HG02852 (cell line): ENCODE results near the gene NPW.

Experiments used
- ATAC-seq: cut with Tn5 transposase; IDR thresholded peaks from one replicate; pipeline ENCODE4 v1.9.1; 2021; ENCODE audit warnings: mild to moderate bottlenecking, moderate library complexity; ENCODE audit not compliant: unreplicated experiment

The NPW gene

DNA sequence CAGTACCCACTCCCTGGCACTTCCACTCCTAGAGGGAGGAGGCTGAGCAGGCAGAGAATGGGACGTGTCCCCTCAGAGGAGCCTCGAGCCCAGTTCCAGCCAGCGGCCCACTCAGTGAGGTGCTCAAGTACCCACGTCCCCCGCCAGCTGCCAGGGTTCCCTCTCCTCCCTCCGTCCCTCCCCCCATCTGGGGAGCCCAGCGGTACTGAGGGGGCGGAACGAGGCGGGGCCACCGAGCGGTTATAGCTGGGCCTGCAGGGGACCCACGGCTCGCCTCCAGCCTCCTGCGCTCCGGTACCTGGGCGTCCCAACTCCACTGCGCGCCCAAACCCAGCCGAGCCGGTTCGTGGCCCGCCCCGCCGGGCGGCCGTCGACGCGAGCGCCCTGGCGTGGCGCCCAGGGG is at the start of gene NPW:
Gene NPW, plus strand, starts transcription at position 268 of the 403 bp plus-strand sequence.
- no peak for ATAC-seq

DNA sequence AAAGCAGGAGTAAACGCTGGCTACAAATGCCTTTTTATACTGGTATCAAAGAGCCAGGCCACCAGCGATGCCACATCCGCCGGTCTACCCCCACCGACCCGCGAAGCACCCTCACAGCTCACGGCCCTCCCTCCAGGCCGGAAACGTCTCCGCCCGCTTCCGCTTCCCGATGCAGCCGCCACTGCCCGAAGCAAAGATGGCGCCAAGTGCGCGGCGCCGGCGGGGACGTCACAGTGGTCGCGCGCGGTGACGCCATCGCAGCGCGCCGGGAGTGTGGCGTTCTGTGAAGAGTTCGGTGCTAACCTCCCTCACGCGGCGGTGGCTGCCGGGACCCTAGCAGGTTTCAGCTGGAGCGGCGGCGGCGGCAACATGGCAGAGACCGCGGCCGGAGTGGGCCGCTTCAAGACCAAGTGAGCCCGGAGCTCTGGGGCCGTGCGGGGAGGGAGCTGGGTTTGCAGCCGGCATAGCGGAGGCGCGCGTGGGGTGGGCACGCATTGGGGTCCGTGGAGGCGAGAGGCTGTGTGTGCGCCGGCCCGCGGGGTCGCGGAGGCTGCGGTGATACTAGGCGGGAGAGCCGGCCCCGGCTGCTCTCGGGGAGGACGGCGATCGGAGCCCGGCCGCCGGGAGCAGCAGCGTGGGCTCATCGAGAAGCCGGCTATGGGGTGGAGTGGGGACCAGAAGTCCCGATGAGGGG is 47.6 kb upstream of the NPW start, which contains the start of gene TBL3:
Gene TBL3, plus strand, starts transcription at position 258 of the 694 bp plus-strand sequence. Its CDS starts 112 bp downstream, at position 370.
- ATAC-seq: peak; percentile 77

DNA sequence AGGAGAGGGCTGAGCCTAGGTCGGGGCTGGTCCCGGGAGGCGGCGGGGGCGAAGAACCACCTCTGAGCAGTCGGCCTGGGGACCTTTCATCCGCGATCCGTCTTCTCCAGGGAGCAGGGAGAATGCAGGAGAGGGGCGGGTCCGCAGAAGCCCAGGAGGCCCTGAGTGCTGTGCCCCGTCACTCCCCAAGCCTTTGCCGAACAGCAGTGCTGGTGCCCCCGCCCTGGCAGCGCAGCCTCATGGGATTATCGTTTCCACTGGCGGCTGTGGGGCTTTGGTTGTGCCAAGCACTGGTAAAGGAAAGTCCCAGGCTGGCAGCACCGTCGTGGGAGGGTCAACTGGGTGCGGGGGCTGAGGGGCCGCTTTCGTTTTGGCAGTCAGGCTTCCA is 47.1 kb upstream of the NPW start:
- ATAC-seq: no peak

DNA sequence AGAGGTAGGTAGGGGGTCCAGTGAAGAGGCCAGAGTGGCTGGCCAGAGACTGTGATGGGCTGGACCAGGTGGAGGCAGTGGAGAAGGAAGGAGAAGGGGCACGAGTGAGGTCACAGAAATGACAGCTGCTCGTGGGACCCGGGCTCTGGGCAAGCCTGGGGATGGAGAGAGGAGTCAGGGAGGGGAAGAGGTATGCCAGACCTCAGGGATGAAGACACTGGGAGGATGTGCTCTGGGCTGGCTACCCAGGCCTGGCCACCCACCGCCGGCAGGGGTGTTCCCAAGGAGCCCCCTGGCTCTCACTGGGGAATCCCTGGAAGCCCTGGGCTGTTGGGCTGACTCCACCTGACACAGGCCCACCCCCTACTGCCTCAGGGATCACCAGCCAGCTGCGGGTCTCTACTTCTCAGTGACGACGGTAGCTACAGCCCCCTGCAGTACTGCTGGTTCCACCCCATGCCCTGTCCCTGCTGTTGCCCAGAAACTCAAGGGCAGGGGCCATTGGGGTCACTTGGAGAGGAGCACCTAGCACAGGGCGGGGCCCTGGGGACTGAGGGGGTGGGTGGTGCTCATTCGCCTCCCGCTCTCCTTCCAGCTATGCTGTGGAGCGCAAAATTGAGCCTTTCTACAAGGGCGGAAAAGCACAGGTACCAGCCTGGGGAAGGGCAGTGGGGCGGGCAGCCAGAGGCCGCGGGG is 46.0 kb upstream of the NPW start:
- no peak for ATAC-seq

DNA sequence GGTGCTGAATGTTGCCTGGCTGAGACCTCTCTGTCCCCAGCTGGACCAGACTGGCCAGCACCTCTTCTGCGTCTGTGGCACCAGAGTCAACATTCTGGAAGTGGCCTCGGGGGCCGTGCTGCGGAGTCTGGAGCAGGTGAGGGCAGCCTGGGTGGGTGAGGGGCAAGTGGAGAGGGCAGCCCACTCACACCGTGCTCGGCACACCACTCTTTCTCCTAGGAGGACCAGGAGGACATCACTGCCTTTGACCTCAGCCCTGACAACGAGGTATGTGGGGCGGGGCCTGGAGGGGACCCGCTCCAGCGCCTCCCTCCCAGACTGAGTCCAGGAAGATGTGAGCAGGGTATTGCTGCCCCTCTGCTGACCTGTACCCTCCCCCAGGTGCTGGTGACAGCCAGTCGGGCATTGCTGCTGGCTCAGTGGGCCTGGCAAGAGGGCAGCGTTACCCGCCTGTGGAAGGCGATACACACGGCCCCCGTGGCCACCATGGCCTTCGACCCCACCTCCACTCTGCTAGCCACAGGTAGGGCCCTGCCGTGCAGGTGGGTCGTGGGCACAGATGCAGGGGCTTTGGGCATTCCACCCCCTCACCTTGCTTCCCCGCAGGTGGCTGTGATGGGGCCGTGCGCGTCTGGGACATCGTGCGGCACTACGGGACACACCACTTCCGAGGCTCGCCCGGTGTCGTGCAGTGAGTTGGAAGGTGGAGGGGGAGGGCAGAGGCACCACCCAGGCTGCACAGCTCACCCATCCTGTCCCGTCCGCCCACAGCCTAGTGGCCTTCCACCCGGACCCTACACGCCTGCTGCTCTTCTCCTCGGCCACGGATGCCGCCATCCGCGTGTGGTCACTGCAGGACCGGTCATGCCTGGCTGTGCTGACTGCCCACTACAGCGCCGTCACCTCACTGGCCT is 45.2 kb upstream of the NPW start:
- ATAC-seq: no peak

DNA sequence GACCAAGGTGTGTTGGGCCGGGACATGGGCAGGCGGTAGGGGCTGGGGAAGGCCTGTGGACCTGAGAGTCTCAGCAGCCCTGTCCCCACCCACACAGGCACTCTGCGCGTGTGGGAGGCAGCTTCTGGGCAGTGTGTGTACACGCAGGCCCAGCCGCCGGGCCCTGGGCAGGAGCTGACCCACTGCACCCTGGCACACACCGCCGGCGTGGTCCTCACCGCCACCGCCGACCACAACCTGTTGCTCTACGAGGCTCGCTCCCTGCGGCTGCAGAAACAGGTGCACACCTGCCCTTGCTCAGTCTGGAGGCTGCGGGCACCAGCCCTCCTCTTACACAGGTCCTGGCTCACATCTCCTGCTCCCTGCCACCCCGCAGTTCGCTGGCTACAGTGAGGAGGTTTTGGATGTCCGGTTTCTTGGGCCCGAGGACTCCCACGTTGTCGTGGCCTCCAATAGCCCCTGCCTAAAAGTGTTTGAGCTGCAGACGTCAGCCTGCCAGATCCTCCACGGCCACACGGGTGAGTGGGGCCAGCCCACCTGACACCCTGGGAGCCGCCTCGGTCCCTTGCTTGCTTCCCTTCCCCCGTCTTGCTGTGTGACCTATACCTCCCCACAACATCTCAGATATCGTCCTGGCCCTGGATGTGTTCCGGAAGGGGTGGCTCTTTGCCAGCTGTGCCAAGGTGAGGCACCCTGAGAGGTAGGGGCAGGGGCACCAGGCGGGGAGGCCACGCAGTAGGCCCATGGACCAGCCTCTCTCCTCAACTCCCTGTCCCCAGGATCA is 44.0 kb upstream of the NPW start:
- no peak for ATAC-seq

DNA sequence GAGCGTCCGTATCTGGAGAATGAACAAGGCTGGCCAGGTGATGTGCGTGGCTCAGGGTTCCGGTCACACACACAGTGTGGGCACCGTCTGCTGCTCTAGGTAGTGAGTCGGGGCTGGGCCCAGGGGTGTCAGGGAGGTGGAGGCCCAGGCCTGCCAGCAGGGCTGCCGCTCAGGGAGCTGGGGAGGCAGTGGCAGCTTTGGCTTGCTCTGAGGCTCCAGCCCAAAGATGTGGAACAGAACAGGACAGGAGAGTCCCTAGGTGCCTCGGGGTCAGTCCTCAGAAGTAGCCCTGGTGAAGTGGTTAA is 43.4 kb upstream of the NPW start:
- ATAC-seq: no peak

DNA sequence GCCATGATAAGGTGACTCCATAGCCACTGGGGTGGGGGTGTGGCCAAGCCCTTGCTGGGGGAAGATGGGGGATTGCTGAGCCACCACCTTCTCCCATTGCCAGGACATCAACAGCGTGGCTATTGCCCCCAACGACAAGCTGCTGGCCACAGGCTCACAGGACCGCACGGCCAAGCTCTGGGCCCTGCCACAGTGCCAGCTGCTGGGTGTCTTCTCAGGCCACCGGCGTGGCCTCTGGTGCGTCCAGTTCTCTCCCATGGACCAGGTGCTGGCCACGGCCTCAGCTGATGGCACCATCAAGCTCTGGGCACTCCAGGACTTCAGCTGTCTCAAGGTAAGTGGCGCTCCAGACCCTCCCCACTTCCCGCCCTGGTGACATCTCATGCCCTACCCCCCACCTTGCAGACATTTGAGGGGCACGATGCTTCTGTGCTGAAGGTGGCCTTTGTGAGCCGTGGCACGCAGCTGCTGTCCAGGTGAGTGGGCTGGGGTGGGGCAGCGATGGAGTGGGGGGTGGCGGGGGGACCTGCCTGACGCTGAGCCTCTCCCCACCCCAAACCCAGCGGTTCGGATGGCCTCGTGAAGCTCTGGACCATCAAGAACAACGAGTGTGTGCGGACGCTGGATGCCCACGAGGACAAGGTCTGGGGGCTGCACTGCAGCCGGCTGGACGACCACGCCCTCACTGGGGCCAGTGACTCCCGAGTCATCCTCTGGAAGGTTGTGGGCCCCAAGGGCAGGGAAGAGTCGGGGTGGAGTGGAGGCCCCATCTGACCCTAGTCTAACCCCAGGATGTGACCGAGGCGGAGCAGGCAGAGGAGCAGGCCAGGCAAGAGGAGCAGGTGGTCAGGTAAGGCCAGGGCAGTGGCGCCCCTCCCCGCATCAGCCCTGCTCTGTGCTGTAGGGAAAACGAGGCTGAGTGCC is 42.4 kb upstream of the NPW start:
- ATAC-seq: no peak

DNA sequence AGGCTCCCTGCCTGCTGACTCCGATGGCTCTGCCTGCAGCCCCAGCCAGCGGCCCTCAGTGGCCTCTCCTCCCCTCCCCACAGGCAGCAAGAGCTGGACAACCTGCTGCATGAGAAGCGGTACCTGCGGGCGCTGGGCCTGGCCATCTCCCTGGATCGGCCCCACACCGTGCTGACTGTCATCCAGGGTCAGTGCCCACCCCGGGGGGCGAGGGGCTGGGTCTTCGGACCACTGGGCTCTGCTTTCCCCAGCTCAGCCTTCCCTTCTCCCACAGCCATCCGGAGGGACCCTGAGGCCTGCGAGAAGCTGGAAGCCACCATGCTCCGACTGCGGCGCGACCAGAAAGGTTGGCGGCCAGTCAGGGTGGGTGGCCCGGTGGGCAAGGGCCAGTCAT is 41.7 kb upstream of the NPW start:
- no peak for ATAC-seq

DNA sequence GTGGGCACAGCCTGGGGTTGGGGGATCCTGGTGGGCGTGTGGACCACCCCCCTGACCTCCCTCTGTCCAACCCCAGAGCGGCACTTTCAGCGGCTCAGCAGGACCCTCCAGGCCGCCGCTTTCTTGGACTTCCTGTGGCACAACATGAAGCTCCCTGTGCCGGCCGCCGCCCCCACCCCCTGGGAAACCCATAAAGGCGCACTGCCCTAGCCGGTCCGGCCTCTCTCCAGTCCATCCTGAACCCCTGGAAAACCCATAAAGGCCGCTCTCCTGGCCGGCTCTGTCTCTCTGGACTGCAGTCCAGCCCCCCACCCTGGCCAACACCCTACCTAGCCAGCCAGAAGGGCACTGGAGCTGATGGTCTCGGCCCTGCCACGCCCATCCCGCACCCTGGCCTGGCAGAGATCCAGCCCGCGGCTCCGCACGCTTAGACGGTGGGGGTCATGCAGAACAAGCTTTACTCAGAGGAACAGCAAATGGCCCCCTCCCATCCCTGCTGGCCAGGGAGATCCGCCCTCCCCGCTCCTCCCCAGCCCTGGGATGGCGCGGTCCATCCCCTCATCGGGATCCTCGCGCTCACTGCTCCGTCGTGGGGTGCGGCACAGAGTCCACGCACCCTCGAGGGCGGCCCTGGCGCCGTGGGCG is 41.0 kb upstream of the NPW start:
- ATAC-seq: no peak

DNA sequence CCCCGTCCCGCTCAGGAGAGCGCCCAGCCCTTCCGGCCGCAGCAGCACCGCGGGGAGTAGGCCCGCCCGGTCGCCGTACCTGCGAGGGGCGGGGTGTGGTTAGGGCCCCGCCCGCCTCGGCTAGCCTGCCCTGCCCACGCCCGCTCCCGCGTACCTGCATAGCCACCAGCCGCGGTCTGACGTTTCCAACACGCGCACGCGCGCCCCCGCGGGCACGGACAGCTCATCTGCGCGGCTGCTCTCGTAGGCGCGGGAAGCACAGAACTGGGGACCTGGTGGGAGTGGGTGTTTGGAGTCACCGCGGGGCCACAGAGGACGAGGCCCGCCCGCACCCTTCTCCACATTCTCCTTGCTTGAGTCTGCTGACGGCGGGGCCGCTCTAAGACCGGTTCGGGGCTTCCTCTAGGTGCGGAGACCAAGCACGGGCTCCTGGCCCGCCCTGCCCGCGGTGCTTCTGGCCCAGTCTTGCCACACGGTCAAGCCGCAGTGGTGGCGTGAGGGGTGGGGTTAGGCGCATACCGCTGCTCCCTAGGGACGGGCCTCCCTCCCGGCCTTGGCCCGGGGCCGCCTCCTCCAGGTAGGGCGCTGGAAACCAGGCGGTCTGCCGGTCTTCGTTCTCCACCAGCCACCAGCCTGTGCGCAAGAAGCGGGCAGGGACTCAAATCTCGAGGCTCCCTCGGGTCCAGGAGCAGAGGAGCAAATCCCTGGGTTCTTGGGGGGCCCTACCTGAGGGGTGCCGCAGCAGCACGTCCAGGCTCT is 40.1 kb upstream of the NPW start:
- ATAC-seq: no peak

DNA sequence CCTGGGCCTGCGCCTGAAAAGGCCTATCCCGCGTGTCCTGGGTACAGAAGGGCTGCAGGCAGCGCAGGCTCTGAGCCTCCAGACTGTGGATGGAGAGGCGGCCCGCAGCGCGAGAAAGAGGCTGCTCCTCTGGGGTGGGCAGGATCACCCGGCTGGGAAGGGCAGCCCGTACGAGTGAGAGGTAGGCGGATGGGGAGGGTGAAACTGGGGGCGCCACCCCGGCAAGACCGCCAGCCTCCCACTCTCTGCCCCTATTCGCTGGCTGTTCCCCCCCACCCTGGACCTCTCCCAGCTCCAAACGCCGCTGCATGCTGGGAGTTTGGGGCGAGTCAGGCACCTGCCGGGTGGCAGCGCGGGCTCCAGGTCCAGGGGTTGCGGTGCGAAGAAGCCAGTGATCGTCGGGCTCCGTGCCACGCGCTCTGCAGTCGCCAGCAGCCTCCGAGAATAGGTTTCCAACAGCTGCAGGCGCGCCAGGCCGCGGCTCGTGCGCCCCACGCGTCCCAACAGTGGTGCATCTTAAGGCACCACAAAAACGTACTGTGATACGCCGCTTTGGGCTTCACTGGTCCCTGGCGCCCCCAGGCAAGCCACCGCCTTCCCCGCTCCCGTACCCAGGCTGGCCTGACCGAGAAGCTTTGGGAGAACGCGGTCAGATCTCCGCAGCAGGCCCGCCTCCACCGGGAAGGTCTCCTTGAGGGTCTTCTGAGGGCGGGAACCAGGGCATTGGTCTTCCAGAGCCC is 39.4 kb upstream of the NPW start:
- ATAC-seq: no peak

DNA sequence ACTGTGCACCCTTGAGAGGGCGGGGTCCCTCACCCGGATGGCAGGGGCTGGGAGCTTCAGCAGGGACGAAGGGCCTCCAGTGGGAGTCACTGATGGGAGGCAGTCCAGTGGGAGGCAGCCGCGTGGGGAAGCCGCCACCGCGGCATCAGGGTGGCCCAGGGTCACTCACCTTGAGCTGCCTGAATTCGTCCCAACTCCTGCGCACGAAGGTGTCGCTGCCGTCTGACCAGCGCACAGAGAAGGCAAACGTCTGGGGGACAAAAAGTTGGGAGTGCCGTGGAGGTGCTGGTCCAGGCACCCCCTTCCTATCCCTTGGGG is 38.9 kb upstream of the NPW start:
- no peak for ATAC-seq

DNA sequence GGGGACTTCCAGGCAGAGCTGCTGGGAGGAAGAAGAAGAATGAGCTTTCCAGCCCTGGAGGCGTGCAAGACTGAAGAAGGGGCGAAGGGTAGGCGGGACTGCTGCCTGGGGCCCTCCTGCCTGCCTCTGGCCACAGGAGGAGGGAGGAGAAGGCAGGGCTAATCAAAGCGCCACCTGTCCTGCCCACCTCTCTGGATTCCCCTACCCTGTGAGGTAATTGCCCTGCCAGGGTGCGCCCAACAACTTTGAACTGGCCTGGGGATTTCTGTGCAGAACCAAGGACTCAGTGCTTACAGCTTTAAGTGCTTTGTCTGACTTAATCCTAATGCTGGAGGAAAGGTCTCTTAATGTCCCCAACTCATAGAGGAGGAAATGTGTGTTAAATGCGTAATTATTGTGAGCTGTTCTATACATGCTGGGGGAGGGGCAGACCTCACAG is 38.2 kb upstream of the NPW start, which contains the start of gene NOXO1:
Gene NOXO1, minus strand, starts transcription at position 72 of the 439 bp plus-strand sequence. CDS start 290 bp downstream, outside the sequence.
- ATAC-seq: no peak

DNA sequence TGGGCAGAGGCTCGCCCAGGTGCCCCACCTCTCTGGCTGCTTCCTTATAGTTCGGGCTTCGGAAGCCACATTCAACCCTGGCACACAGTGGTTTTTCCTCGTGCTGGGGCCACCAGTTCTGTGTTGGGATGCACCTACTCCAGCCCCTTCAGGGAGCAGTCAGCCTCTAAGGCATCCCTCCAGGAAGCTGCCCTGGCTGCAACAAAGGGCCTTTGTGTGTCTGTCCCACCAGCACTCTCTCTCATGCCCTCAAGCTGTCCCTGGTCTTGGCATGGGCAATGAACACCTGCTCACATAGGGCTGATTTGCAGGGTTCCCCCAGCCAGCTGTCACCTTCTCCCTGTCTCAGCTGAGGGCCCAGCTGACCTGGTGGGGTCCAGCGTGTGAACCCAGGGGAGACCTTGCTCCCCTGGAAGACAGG is 37.6 kb upstream of the NPW start:
- ATAC-seq: no peak

DNA sequence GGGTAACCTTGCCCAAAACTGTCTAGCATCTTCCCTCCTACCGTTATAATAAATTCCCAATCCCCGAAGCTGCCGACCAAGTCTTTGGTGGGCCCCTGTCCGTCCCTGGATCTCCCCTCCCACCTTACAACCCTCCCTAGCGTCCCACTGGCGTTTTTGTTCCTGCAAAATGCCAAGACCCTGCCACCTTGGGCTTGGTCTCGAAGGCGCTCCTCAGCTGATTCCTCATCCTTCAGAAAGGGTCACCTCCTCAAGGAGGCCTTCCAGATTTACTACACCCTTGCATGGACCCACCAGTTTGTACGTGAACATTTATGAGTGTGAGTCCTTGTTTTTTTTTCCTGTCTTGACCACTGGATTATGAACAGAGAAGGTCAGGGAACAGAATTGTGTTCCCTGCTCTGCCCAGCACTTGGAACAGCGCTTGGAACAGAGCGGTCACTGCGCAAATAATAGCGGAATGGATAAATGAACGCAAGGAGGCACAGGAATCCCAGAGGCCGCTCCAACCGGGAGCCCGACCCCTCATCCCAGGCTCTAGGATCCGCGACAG is 36.5 kb upstream of the NPW start:
- no peak for ATAC-seq

DNA sequence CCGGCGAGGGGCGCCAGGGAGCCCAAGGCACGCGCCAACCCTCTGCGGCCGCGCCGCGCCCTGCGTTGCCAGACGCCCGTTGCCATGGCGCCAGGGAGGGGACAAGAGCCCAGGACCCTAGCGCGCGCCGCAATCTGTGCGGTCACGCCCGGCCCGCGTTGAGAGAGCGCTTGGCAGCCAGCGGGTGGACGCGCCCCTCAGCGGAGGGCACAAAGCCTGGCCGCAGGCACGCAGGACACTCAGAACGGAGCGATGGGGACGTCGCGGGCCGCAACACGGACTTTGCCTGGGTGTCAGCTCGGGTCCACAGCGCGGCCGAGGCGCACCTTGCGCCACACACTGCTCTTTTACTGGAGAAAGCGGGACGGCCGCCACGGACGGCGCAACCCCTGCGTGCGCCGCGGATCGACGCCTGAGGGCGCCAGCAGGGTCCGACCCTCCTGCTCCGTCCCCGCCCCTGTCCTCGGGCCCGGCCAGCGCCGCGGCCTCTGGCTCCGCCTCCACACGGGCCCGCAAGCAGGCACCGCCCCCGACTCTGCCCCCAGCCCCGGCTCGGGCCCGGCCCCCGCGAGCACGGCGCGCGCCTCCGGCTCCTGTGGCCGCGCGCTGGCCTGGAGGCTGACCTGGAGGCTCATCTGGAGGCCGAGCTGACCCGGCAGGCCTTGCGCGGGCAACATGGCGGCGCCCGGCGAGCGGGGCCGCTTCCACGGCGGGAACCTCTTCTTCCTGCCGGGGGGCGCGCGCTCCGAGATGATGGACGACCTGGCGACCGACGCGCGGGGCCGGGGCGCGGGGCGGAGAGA is 35.8 kb upstream of the NPW start, which contains the start of gene GFER:
Gene GFER, plus strand, starts transcription at position 650 of the 803 bp plus-strand sequence. Its CDS starts 26 bp downstream, at position 676.
- peak; percentile 62 for ATAC-seq
